ENCODE measurements around the gene MYBPC3.

MYBPC3 gene

GRCh38 chr11:47391077-47391583, 38.6 kb upstream of the MYBPC3 start:
- Histone ChIP-seq H3K4me3 (ENCODE audit: low read length, poor library complexity, severe bottlenecking) (no peak overlapping the region), H3K79me2 (ENCODE audit: insufficient read depth, low read length) (no peaks in the 10 kb centered on the region), H3K9me2 (replicated peaks; ENCODE audit: low read depth, low read length) (no peaks in the 10 kb centered on the region), H3K9ac (ENCODE audit: low read depth, low read length, poor library complexity, severe bottlenecking) (peak overlapping the region; percentile 84), H4K20me1 (ENCODE audit: insufficient read depth, low read length, poor library complexity, severe bottlenecking) (no peaks in the 10 kb centered on the region), H3K36me3 (ENCODE audit: insufficient read depth, low read length) (no peaks in the 10 kb centered on the region), H3K27me3 (ENCODE audit: insufficient read depth, low read length, poor library complexity, severe bottlenecking) (no peaks in the 10 kb centered on the region), H3K4me1 (ENCODE audit: insufficient read depth, low read length, poor library complexity, severe bottlenecking) (peaks cover 68% of the 10 kb centered on the region), H3K9me3 (ENCODE audit: insufficient read depth, low read depth, low read length) (no peaks in the 10 kb centered on the region), H3K4me2 (ENCODE audit: low read depth, low read length, poor library complexity, severe bottlenecking) (no peak overlapping the region), H3F3A (ENCODE audit: low read depth) (no peaks in the 10 kb centered on the region), H2AFZ (ENCODE audit: low read length) (no peak overlapping the region)
- no peak for TF ChIP-seq EZH2phosphoT487 (IDR thresholded peaks at IDR 0.05; ENCODE audit: borderline replicate concordance)
- TF ChIP-seq, protein P1, sequence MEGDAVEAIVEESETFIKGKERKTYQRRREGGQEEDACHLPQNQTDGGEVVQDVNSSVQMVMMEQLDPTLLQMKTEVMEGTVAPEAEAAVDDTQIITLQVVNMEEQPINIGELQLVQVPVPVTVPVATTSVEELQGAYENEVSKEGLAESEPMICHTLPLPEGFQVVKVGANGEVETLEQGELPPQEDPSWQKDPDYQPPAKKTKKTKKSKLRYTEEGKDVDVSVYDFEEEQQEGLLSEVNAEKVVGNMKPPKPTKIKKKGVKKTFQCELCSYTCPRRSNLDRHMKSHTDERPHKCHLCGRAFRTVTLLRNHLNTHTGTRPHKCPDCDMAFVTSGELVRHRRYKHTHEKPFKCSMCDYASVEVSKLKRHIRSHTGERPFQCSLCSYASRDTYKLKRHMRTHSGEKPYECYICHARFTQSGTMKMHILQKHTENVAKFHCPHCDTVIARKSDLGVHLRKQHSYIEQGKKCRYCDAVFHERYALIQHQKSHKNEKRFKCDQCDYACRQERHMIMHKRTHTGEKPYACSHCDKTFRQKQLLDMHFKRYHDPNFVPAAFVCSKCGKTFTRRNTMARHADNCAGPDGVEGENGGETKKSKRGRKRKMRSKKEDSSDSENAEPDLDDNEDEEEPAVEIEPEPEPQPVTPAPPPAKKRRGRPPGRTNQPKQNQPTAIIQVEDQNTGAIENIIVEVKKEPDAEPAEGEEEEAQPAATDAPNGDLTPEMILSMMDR (conservative IDR thresholded peaks at IDR 0.05; ENCODE audit: low read length) = no peak

DNA sequence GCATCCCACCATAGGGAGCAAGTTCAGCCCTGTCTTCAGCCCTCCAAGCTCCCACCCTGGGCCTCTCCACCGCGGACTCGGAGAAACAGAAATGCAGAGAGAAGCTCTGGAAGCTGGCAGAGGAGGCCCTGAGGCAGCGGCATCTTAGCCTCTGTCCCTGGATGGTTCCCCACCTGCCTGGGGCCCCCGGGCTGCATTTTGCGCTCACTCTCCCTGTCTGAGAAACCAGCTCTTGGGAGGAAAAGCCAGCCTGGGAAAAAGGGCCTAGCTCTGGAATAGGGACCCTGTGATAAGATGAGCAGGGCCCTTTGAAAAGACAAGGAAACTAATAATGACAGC, 37.9 kb upstream of the MYBPC3 start:
- TF ChIP-seq EZH2phosphoT487 (IDR thresholded peaks at IDR 0.05; ENCODE audit: borderline replicate concordance) = no peak
- TF ChIP-seq, protein P1 (conservative IDR thresholded peaks at IDR 0.05; ENCODE audit: low read length) = no peak
- peaks cover 61% of the 10 kb centered on the region for H3K4me1 ChIP-seq (ENCODE audit: insufficient read depth, low read length, poor library complexity, severe bottlenecking)
- H2AFZ ChIP-seq (ENCODE audit: low read length) = no peak overlapping the region
- no peaks in the 10 kb centered on the region for H3K27me3 ChIP-seq (ENCODE audit: insufficient read depth, low read length, poor library complexity, severe bottlenecking)
- no peaks in the 10 kb centered on the region for H3K9me2 ChIP-seq (replicated peaks; ENCODE audit: low read depth, low read length)
- H3F3A ChIP-seq (ENCODE audit: low read depth) = no peaks in the 10 kb centered on the region
- H3K79me2 ChIP-seq (ENCODE audit: insufficient read depth, low read length) = no peaks in the 10 kb centered on the region
- no peak overlapping the region for H3K4me3 ChIP-seq (ENCODE audit: low read length, poor library complexity, severe bottlenecking)
- no peaks in the 10 kb centered on the region for H3K36me3 ChIP-seq (ENCODE audit: insufficient read depth, low read length)
- H3K9ac ChIP-seq (ENCODE audit: low read depth, low read length, poor library complexity, severe bottlenecking) = no peak overlapping the region
- no peaks in the 10 kb centered on the region for H3K9me3 ChIP-seq (ENCODE audit: insufficient read depth, low read depth, low read length)
- no peaks in the 10 kb centered on the region for H4K20me1 ChIP-seq (ENCODE audit: insufficient read depth, low read length, poor library complexity, severe bottlenecking)
- H3K4me2 ChIP-seq (ENCODE audit: low read depth, low read length, poor library complexity, severe bottlenecking) = no peak overlapping the region

- Histone ChIP-seq H3K27me3 (ENCODE audit: insufficient read depth, low read length, poor library complexity, severe bottlenecking) (no peaks in the 10 kb centered on the region), H3F3A (ENCODE audit: low read depth) (no peaks in the 10 kb centered on the region), H3K4me3 (ENCODE audit: low read length, poor library complexity, severe bottlenecking) (no peak overlapping the region), H4K20me1 (ENCODE audit: insufficient read depth, low read length, poor library complexity, severe bottlenecking) (no peaks in the 10 kb centered on the region), H3K9ac (ENCODE audit: low read depth, low read length, poor library complexity, severe bottlenecking) (no peak overlapping the region), H2AFZ (ENCODE audit: low read length) (no peak overlapping the region), H3K9me2 (replicated peaks; ENCODE audit: low read depth, low read length) (no peaks in the 10 kb centered on the region), H3K36me3 (ENCODE audit: insufficient read depth, low read length) (no peaks in the 10 kb centered on the region), H3K79me2 (ENCODE audit: insufficient read depth, low read length) (no peaks in the 10 kb centered on the region), H3K4me2 (ENCODE audit: low read depth, low read length, poor library complexity, severe bottlenecking) (no peak overlapping the region), H3K4me1 (ENCODE audit: insufficient read depth, low read length, poor library complexity, severe bottlenecking) (peaks cover 55% of the 10 kb centered on the region), H3K9me3 (ENCODE audit: insufficient read depth, low read depth, low read length) (no peaks in the 10 kb centered on the region)
- TF ChIP-seq EZH2phosphoT487 (IDR thresholded peaks at IDR 0.05; ENCODE audit: borderline replicate concordance) = no peak
- TF ChIP-seq, protein P1 (conservative IDR thresholded peaks at IDR 0.05; ENCODE audit: low read length) = no peak
Measured at GRCh38 chr11:47389577-47390421, 37.3 kb upstream of the MYBPC3 start.

All from Loucy (cell line).